GM19025 (cell line): ENCODE results near the gene SLC38A9.
"Not testable (repeated sequence)": the region's sequence is repeated elsewhere in the genome, so short reads cannot be mapped to it uniquely, and the experiment has no call there.

Experiments
- ATAC-seq: cut with Tn5 transposase; IDR thresholded peaks from one replicate; pipeline ENCODE4 v1.9.1; 2021; ENCODE audit warnings: mild to moderate bottlenecking, low read depth, moderate library complexity; ENCODE audit not compliant: unreplicated experiment

SLC38A9 gene, protein sequence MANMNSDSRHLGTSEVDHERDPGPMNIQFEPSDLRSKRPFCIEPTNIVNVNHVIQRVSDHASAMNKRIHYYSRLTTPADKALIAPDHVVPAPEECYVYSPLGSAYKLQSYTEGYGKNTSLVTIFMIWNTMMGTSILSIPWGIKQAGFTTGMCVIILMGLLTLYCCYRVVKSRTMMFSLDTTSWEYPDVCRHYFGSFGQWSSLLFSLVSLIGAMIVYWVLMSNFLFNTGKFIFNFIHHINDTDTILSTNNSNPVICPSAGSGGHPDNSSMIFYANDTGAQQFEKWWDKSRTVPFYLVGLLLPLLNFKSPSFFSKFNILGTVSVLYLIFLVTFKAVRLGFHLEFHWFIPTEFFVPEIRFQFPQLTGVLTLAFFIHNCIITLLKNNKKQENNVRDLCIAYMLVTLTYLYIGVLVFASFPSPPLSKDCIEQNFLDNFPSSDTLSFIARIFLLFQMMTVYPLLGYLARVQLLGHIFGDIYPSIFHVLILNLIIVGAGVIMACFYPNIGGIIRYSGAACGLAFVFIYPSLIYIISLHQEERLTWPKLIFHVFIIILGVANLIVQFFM

DNA sequence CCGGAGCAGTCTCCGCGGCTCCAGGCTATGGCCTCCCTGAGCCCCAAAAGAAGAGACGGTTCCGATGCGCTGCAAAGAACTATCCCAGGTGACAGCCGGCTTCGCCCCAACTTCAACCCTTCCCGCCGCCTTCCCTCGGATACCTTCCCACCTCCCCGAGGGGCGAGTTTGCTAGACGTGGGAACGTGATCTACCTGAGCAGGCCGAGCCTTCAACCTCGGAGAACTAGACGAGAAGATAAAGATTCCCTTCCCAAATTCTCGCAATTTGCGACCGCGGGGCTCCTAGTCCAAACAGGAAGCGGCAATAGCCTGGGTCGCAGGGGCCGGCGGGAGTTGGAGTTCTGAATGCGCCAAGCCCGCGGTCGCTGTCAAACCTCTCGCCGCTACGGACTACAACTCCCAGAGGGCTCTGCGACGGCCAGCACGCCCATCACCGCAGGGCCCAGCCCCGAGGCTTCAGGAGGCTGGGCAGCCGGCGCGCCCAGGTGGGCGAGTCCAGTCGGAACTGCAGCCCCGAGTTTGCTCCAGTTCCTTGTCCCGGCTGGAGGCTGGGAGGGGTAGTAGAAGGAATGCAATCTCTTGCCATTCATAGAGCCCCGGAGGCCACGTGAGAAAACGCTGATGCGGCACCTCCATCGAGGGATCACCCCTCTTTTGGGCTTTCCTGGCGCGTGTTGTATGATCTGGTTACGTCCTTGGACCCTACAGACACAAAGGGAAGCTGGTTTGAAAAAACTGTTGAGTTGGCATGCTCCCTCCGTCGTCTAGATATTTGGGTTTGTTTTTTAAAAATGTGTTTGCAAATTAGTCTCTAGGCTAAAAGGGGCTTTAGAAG is at the start of gene SLC38A9:
TSS of gene SLC38A9 (minus strand) at position 302 of the 837 bp plus-strand sequence. CDS start 14,366 bp downstream, outside the sequence.
- ATAC-seq, result peak; percentile 100

DNA sequence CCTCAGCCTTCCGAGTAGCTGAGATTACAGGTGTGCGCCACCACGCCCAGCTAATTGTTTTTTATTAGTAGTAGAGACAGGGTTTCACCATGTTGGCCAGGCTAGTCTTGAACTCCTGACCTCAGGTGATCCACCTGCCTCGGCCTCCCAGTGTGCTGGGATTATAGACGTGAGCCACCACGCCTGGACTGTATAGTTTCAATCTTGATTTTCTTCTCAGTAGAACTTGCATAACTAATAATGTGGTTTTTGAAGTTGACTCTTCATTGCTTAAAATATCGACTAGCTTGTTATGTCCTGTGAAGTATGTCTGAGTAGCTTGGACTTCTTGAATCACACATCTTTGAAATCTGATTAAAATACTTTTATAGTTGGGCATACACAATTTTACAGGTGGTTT is 49.6 kb upstream of the SLC38A9 start:
- ATAC-seq, result not testable (repeated sequence)

DNA sequence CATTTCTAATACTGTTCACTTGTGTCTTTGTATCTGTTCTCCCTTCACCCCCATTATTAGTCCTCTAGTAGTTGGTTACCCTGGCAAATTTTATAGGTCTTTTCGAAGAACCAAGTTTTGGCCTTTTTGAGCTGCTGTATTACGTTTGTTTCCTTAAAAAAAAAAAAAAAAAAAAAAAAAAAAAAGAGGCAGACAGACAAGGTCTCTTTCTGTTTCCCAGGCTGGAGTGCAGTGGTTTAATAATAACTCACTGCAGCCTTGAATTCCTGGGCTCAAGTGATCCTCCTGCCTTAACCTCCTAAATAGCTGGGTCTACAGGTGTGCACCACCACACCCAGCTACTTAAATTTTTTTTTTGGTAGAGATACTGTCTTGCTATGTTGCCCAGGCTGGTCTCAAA is 46.6 kb upstream of the SLC38A9 start:
- no peak for ATAC-seq

DNA sequence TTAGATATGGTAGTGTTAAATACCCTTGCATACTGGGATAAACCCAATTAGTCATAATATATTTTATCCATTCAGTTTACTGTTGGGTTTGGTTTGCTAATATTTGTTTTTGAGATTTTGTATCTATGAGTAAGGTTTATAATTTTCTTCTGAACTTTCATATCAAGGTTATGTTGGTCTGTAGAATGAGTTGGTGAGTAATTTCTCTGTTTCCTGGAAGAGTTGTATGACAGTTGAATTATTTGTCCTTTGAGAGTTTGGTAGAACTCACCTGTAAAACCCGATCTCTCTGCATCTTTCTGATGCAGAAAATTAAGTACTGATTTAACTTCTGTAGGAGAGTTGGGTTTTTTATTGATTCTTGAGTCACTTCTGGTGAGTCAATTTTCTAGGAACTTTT is 46.1 kb upstream of the SLC38A9 start:
- ATAC-seq, result no peak

DNA sequence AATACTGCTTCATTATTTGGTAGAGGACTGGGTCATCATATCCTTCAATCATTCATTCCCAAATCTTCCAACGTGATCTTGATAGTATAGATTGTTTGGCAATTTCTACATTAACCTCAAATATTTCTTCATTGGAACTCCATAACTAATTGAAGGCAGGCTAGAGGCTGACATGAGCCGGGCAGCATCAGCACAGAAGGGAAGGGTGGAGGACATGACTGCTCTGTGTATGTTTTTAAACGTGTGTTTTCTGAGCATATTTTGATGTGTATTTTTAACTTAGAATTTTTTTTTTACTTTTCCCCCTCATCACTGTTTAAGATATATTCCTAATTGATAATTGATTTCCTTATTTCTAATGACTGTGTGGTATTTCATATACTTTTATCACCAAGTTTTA is 38.4 kb upstream of the SLC38A9 start:
- no peak for ATAC-seq

DNA sequence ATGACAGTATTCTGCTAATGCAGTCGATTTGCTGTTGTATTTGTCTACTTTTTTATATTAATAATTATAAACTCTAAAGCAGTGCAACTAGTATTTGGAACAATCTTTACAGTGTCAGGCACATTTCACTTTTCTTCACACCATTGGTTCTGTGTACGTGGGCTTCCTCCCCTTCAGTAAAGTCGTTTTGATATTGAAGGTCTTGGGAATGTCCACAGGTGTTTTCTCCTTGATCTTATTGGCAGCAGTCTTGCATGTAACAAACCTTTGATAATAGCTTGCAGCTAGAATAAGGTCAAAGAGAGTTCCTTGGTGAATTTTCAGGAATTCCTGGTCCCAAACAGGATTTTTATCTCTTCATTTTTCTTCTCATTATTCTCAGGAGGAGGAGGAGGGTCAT is 37.9 kb upstream of the SLC38A9 start:
- ATAC-seq, result no peak

DNA sequence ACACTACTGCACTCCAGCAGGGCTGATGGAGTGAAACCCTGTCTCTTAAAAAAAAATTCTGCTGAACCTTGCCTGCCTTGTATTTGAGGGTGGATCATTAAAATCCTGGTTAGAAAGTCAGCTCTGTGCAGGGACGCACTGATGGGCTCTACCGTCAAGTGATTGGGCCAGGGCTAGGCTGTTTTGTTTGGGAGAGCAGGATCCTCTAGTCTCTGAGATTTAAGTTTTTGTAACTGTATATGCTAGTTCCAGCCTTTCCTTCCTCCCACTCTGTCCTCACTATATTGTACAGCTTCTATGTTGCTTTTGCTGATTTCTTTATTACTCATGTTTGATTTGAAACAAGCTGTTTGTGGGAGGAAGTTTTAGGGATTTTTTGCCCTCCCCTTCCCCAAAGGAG is 37.3 kb upstream of the SLC38A9 start:
- ATAC-seq, result no peak

DNA sequence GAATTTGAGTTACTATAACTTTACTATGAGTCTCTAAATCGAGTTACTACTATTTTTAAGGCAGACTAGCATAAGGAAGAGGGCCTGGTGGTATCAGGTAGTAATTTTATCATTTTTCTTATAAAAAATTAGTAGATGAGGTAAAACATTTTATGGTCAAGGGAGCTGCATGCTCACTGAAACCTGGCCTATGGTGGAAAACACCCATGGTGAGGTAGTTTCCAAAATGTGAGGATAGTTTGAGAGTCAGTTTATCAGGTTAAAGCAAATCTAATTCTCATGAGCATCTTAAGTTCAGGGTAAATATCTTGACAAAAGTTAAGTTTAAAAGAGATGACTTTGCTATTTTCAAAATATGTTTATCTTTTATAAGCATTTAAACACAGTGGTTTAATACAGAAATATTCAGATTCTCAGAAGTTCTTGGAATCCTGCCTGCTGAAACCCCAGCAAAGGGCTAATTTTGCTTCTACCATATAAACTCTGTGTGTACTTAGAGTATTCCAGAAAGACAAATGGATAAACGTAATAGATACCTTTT is 35.7 kb upstream of the SLC38A9 start:
- ATAC-seq, result no peak

DNA sequence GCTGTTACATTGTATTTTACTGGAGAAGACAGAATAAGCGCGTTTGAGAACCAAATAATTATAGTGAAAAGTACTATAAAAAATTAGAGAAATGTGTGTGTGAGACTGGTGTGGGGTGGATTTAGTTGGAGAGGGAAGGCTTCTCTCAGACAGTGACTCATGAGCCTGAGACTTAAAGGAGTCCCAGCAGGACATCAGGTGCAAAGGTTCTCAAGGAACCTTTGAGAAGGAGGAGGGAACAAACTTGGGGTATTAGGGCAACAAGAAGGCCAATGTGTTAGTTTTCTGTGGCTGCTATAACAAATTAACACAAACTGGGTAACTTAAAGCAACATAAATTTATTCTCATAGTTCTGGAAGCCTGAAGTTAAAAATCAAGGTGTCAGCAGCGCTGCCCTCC is 30.7 kb upstream of the SLC38A9 start:
- ATAC-seq, result no peak

DNA sequence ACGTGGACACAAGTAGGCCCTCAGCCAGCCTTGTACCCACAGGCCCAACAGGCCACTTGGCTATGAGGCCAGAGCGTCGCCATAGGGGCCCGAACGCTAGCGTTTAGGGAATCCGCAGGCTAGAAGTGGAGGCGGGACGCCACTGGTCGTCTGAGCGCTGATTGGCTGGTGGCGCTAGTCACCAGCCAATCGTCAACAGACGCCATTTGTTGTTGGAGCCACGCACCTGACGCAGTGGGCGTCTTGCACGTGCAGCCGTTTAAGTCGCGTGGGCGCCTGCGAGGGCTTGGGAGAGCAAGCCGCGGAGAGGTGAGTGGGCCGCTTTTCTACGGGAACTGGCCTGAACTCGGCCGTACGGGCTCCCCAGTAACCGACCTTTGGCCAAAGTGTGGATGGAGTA is 25.7 kb upstream of the SLC38A9 start, which contains the start of gene DDX4:
TSS of gene DDX4 (plus strand) at position 269 of the 400 bp plus-strand sequence. CDS start 903 bp downstream, outside the sequence.
- no peak for ATAC-seq

DNA sequence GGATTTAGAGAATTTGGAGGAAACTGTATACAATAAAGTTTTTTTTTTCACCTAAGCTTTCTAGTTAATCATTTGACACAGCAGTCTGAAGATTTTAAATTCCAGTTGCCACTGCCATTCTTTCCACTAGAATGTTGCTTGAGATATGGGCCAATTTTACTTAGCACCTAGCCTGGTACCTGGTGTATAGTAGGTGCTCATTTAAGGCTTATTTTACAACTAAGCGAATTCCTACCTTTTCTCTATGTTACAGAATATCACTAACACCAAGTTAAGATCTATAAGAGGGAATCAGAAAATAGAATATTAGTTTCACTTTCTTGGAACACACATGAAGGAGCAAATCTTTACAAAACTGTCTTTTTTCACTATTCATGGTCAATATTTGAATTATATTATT is 22.5 kb upstream of the SLC38A9 start:
- no peak for ATAC-seq

DNA sequence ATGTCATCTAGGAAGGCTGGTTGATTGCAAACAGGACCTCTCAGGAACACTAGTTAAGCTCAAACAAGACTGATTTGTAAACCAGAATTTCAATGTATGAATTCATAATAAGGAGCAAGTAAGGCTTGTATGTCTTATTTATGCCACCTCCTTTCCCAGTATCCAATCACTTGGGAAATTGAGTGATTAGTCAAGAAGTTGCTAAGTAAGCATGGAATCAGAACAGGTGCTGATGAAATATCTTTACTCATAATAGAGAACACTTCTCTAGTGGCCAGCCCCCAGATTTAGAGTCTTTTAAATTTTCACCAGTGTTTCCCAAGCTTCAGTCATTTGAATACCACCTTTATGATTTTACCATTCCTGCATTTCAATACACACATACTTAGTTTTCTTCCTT is 20.5 kb upstream of the SLC38A9 start:
- no peak for ATAC-seq

DNA sequence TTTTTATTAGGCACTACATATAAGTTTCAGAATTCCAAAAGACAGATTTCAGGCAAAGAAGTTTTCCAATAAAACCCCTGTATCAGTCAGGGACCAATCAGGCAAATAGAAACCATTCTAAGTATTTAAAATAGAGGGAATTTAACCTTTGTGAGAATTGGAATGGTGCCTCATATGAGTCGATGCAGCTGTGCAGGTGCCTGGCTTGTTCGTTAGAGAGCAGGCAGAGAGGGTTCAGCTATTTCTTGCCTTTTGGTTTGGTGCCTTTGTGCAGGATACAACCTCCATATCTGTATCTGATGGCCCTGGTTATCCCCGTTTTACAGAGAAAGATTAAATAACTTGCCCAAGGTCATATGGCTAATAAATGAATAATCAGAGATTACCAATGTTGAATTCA is 19.7 kb upstream of the SLC38A9 start:
- ATAC-seq, result no peak

DNA sequence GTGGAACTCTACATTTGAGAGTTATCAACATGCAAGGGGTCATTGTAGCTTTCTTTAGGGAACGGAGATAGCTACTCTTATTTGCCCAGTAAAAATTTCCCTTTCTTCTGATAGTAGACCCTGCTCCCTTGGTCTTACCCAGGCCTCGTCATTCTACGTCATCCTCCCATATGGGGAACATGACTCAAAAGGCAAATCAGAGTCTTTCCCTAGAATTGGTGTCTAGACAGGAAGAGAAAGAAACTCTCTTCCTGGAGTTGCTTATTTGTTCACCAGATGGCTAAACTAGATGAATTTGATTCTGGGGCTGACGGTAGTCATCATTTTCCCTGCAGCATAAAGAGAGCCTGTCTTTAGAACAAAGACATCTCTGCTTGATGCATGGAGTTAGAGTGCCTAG is 12.2 kb upstream of the SLC38A9 start:
- no peak for ATAC-seq

DNA sequence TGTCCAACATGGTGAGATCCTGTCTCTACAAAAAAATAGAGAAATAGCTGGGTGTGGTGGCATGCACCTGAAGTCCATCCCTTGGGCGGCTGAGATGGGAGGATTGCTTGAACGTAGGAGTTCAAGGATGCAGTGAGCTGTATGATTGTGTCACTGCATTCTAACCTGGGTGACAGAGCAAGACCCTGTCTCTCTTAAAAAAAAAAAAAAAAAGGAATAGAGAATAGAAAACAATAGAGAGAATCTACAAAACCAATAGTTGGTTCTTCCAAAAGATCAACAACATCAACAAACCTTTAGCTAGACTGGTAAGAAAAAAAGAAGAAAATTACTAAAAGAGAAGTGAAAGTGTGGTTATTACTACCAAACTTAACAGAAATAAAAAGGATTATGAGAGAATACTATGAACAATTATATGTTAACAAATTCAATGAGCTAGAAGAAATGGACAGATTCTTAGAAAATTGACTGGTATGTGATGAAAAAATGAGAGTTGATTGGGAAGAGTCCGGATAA is 8.1 kb upstream of the SLC38A9 start:
- ATAC-seq, result no peak

DNA sequence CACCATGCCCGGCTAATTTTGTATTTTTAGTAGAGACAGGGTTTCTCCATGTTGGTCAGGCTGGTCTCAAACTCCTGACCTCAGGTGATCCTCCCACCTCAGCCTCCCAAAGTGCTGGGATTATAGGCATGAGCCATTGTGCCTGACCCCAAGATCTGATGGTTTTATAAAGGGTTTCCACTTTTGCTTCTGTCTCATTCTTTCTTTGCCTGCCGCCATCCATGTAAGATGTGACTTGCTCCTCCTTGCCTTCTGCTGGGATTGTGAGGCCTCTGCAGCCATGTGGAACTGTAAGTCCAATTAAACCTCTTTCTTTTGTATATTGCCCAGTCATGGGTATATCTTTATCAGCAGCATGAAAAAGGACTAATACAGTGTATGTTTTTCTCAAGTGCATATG is 6.9 kb upstream of the SLC38A9 start:
- ATAC-seq, result not testable (repeated sequence)

DNA sequence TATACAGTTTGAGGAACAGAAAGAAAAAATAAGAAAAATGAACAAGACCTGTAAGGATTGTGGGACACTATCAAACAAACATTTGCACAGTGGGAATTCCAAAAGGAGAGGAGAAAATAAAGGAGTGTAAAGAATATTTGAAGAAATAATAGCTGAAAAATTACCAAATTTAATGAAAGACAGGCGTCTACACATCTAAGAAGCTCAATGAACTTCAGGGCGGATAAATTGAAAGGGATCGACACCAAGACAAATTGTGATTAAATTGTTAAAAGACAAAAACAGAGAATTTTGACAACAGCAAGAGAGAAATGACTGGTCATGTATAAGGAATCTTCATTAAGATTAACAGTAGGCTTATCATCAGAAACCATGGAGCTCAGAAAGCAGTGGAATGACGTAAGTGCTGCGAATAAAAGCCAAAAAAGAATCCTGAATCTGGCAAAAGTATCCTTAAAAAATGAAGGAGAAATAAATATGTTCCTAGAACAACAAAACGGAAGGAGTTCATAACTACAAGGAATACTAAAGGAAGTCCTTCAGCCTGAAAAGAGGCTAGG is 3.5 kb upstream of the SLC38A9 start:
- ATAC-seq, result no peak

DNA sequence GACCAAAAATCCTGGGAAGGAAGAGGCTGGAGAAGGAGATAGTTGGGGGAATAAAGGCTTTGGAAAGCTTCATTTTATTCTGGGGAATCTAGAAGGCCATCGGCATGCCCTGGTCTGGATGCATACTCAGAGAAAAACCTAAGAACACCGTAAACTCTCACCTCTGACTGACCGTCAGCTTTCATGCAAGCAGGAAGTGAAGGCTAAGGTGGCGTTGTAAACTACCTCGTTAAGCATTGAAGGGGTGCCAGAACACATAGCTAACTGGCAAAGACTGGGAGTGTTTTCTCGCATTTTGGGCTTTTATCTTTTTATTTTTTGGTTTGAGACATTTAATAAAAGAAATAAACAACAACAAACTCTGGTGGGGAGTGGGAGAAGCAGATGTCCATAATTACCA is 2.6 kb upstream of the SLC38A9 start:
- ATAC-seq, result no peak

DNA sequence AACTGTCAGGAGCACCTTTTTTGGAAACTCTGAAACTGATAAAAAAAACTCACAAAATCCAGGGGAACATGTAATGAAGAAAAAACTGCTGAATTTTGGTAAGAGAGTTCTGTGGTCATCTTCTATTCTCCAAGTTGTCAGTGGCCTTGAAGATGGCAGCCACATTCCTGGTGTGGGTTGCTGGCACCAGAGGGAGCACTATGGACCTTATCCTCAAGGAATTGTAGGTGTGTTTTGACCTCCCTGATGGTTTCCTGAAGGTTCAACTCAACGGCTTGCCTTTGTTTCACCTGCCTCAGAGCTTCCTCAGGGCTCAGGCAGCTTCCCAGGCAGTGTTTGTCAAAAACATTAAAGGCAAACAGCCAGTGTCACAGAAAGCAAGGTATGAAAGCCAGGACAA is 2.2 kb upstream of the SLC38A9 start:
- no peak for ATAC-seq

DNA sequence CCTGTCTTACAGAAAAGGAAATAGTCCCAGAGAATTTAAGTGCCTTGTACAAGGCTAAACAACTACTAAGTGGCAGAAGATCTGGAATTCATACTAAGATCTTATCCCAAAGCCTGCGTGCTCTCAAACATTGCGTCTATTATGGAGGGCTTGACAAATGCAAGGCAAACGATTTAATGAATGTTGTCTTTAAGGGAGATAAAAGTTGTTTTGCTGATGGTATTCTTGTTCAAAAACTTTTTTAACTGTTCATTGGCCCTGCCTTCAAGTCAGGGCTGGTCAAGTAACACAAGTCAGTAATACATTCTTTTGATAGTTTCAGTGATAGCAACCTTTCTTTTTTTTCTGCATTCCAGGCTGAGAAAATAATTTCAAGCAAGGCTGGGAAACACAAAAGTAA is 1.7 kb upstream of the SLC38A9 start:
- no peak for ATAC-seq
